Measurements from ENCODE around the gene THSD7B.

DNA sequence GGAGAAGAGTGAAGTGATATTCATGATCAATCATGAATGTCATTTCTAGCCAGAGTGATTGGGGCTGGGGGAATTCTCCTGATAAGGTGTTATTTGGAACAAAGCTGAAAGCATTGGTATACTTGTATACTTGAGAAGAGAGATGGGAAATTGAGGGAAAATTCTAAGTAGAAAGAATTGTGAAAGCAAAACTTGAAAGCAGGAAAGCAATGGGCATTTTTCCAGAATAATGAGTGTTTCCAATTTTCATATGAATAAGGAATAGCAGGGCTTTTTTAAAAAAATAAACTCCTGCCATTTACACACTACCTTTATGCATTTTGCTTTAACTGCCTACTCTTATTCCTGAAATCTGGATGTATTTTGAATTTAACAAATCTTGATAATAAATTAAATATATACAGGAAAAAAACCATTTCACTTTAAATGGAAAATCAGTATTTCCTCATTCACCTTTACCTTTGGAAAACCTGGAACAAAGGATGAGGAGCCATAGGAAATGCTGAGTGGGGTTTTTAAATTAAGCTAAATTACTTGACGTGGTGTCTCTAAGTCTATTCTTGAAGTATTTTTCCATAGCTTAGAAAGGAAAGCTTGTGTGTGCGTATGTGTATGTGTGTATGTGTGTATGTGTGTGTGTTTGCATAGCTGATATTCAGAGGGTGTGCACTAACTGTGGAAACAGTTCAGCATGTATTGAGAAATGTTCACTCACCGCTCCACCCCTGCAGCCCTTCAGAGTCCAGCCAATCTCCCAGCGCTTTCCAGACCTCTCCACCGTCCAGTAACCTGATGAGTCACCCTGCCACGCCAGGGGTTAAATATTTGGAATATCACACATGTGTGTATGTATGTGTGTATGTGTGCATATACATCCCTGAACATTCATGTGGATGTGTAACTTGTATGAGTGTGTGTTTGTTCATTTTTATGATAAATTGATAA lies 427.3 kb downstream of the THSD7B start:
- no peak for TF ChIP-seq GATA2 (IDR thresholded peaks at IDR 0.05; ENCODE audit: low read depth, low read length)
- no peak for TF ChIP-seq GATA3 (IDR thresholded peaks at IDR 0.05; ENCODE audit: low read depth, low read length)
